GM23338 (cell line): Measurements from ENCODE around the gene PRKCH. TPM values are rescaled to one million over a fixed set of nuclear protein-coding genes. Genes with fewer than 3 reads are reported as not detected.

Source experiments
- ATAC-seq: fragments of 200-7000 bp; cut with Tn5 transposase; 3 replicates; pipeline ENCODE4 v1.9.1; 2020
- DNase-seq: peaks from one replicate; pipeline ENCODE4 v3.0.0-alpha.2; 2015; ENCODE audit warnings: low spot score
- H2AFZ ChIP-seq: fragments of 200-600 bp; sonication (generic); 2 replicates; pipeline ENCODE4 v1.8.0; 2016; ENCODE audit warnings: antibody characterized with exemption, mild to moderate bottlenecking, moderate library complexity
- H3F3A ChIP-seq: fragments of 200-600 bp; sonication (generic); replicated peaks from 2 replicates; pipeline ENCODE4 v1.8.0; 2017; ENCODE audit warnings: antibody characterized with exemption, mixed run types, low read depth
- H3K27ac ChIP-seq: fragments of 200-600 bp; sonication (generic); 2 replicates; pipeline ENCODE4 v1.6.1; 2016; ENCODE audit warnings: low read depth
- H3K27me3 ChIP-seq: fragments of 200-600 bp; sonication (generic); 2 replicates; pipeline ENCODE4 v1.8.0; 2016; ENCODE audit warnings: mild to moderate bottlenecking, mixed run types, moderate library complexity; ENCODE audit not compliant: insufficient read depth
- H3K36me3 ChIP-seq: fragments of 200-600 bp; sonication (generic); 2 replicates; pipeline ENCODE4 v1.8.0; 2016; ENCODE audit warnings: mild to moderate bottlenecking; ENCODE audit not compliant: insufficient read depth
- H3K4me1 ChIP-seq: fragments of 200-600 bp; sonication (generic); 2 replicates; pipeline ENCODE4 v1.8.0; 2016; ENCODE audit warnings: mild to moderate bottlenecking, moderate library complexity; ENCODE audit not compliant: insufficient read depth
- H3K4me2 ChIP-seq: fragments of 200-600 bp; sonication (generic); 2 replicates; pipeline ENCODE4 v1.7.1; 2017; ENCODE audit warnings: mixed run types
- H3K4me3 ChIP-seq: fragments of 200-600 bp; sonication (generic); 2 replicates; pipeline ENCODE4 v1.6.1; 2016; ENCODE audit warnings: mixed run types
- H3K79me2 ChIP-seq: fragments of 200-600 bp; sonication (generic); replicated peaks from 2 replicates; pipeline ENCODE4 v1.8.0; 2017; ENCODE audit warnings: mild to moderate bottlenecking; ENCODE audit not compliant: insufficient read depth
- H3K9me2 ChIP-seq: fragments of 200-600 bp; sonication (generic); 2 replicates; pipeline ENCODE4 v1.8.0; 2017; ENCODE audit not compliant: insufficient read depth
- H4K20me1 ChIP-seq: fragments of 200-600 bp; sonication (generic); replicated peaks from 2 replicates; pipeline ENCODE4 v1.8.0; 2017; ENCODE audit warnings: mild to moderate bottlenecking; ENCODE audit not compliant: insufficient read depth
- H3K27ac Mint-ChIP-seq: 2 replicates; pipeline ENCODE4 v1.8.0; 2020; ENCODE audit warnings: inconsistent platforms, mild to moderate bottlenecking, moderate library complexity, mixed read lengths
- H3K27me3 Mint-ChIP-seq: 3 replicates; pipeline ENCODE4 v1.8.0; 2022; ENCODE audit warnings: low read depth, mild to moderate bottlenecking, moderate library complexity, mixed read lengths, inconsistent platforms; ENCODE audit not compliant: insufficient read depth, poor library complexity
- H3K36me3 Mint-ChIP-seq: 3 replicates; pipeline ENCODE4 v1.8.0; 2021; ENCODE audit warnings: low read depth, mild to moderate bottlenecking, inconsistent platforms, moderate library complexity, mixed read lengths
- H3K4me1 Mint-ChIP-seq: 3 replicates; pipeline ENCODE4 v1.8.0; 2020; ENCODE audit warnings: mild to moderate bottlenecking, inconsistent platforms, mixed read lengths
- H3K4me3 Mint-ChIP-seq: 3 replicates; pipeline ENCODE4 v1.8.0; 2021; ENCODE audit warnings: moderate library complexity, mild to moderate bottlenecking, inconsistent platforms, mixed read lengths
- H3K9me3 Mint-ChIP-seq: 3 replicates; pipeline ENCODE4 v1.8.0; 2020; ENCODE audit warnings: moderate library complexity, mild to moderate bottlenecking, inconsistent platforms, mixed read lengths
- CREB1 ChIP-seq: fragments of 250-450 bp; sonication (Bioruptor Pico); IDR thresholded peaks from 2 replicates; pipeline ENCODE4 v1.5.0; 2020; ENCODE audit warnings: low read depth, mild to moderate bottlenecking, moderate library complexity
- CTCF ChIP-seq, 2 experiments: fragments of 200-600 bp in 1 of 2; sonication (generic) in 1 of 2; conservative IDR thresholded peaks; 2 replicates each; pipeline versions ENCODE4 v1.5.1 to v1.6.1; 2016 to 2017; ENCODE audit warnings: antibody characterized with exemption in 2 of 2, low read depth in 2 of 2, mild to moderate bottlenecking in 2 of 2, moderate library complexity in 1 of 2
- ETS1 ChIP-seq: IDR thresholded peaks from 2 replicates; pipeline ENCODE4 v1.6.1; 2016; ENCODE audit warnings: antibody characterized with exemption
- EZH2 ChIP-seq: fragments of 200-600 bp; sonication (generic); IDR thresholded peaks from one replicate; pipeline ENCODE4 v1.8.0; 2017; ENCODE audit warnings: antibody characterized with exemption, mild to moderate bottlenecking, low read depth; ENCODE audit not compliant: unreplicated experiment
- EZH2phosphoT487 ChIP-seq: fragments of 200-600 bp; sonication (generic); IDR thresholded peaks from one replicate; pipeline ENCODE4 v1.8.1; 2018; ENCODE audit warnings: antibody characterized with exemption; ENCODE audit not compliant: unreplicated experiment
- JUNB ChIP-seq: IDR thresholded peaks from one replicate; pipeline ENCODE4 v1.6.1; 2016; ENCODE audit warnings: antibody characterized with exemption; ENCODE audit not compliant: unreplicated experiment
- NANOG ChIP-seq: IDR thresholded peaks from 2 replicates; pipeline ENCODE4 v1.6.1; 2016; ENCODE audit warnings: antibody characterized with exemption, borderline replicate concordance
- POLR2AphosphoS5 ChIP-seq: IDR thresholded peaks from 2 replicates; pipeline ENCODE4 v1.6.1; 2016; ENCODE audit warnings: antibody characterized with exemption, low read depth
- STAT1 ChIP-seq: IDR thresholded peaks from one replicate; pipeline ENCODE4 v1.6.1; 2016; ENCODE audit warnings: antibody characterized with exemption; ENCODE audit not compliant: unreplicated experiment
- ZNF114 ChIP-seq: fragments of 250-450 bp; sonication (Bioruptor Pico); IDR thresholded peaks from 2 replicates; pipeline ENCODE4 v1.5.0; 2020; ENCODE audit warnings: mild to moderate bottlenecking, moderate library complexity
- ZNF331 ChIP-seq: fragments of 250-450 bp; sonication (Bioruptor Pico); IDR thresholded peaks from 2 replicates; pipeline ENCODE4 v1.5.0; 2020; ENCODE audit warnings: low read depth, mild to moderate bottlenecking, moderate library complexity
- polyA plus RNA-seq: library from polyadenylated mRNA; unstranded; fragments of >200 nt; fragmentation: Nextera tagmentation; extraction: Ambion mirVana; gene quantifications from 2 replicates; pipeline ENCODE4 v1.2.1, GENCODE V29; 2016
- total RNA-seq: library from RNA; depleted of rRNA; stranded (reverse); fragments of >200 nt; shearing (Covaris generic); gene quantifications from 2 replicates; pipeline ENCODE4 v1.2.3, GENCODE V29; 2014
- TF ChIP-seq, protein P1 (sequence below): IDR thresholded peaks from one replicate; pipeline ENCODE4 v1.6.1; 2018; ENCODE audit warnings: antibody characterized with exemption; ENCODE audit not compliant: unreplicated experiment
- TF ChIP-seq, protein P2 (sequence below): fragments of 250-450 bp; sonication (Bioruptor Pico); IDR thresholded peaks from 2 replicates; pipeline ENCODE4 v1.5.0; 2020; ENCODE audit warnings: mild to moderate bottlenecking, moderate library complexity

The PRKCH gene
- total and polyA plus RNA-seq, 2 experiments from 2014 or later = 5.4 to 10.1 TPM

GRCh38 chr14:61454545-61454944 is 133.2 kb downstream of the PRKCH start:
- H3K4me3 ChIP-seq = no peak overlapping the region

More at GRCh38 chr14:61454545-61454944, 133.2 kb downstream of the PRKCH start:
- Histone ChIP-seq H3K4me1 (0 out of 2 replicates have a peak, but pooled peaks cover 3% of the 10 kb centered on the region), H3F3A (no peaks in the 10 kb centered on the region), H3K4me2 (no peak overlapping the region), H4K20me1 (no peaks in the 10 kb centered on the region), H3K9me2 (no peaks in the 10 kb centered on the region), H3K36me3 (no peaks in the 10 kb centered on the region), H3K27ac (no peak overlapping the region), H3K79me2 (no peaks in the 10 kb centered on the region), H3K27me3 (no peaks in the 10 kb centered on the region), H2AFZ (no peak overlapping the region)
- Mint-ChIP-seq H3K9me3 (no peaks in the 10 kb centered on the region), H3K36me3 (no peaks in the 10 kb centered on the region), H3K4me1 (peaks cover 9% of the 10 kb centered on the region; the same call in 2 of the 3 replicates), H3K4me3 (no peak overlapping the region), H3K27me3 (no peaks in the 10 kb centered on the region), H3K27ac (no peak overlapping the region)
- no peak for ATAC-seq
- no peak for DNase-seq
- TF ChIP-seq JUNB (no peak), CTCF (conservative IDR thresholded peaks at IDR 0.05; ENCODE audit: low read depth in 2 of 2) (no peak), ZNF331 (CRISPR knock-in tag) (no peak), STAT1 (no peak), NANOG (no peak), ETS1 (no peak), EZH2phosphoT487 (no peak), EZH2 (no peak), CREB1 (CRISPR knock-in tag) (no peak), ZNF114 (CRISPR knock-in tag) (no peak), POLR2AphosphoS5 (no peak)
- TF ChIP-seq, protein P1, sequence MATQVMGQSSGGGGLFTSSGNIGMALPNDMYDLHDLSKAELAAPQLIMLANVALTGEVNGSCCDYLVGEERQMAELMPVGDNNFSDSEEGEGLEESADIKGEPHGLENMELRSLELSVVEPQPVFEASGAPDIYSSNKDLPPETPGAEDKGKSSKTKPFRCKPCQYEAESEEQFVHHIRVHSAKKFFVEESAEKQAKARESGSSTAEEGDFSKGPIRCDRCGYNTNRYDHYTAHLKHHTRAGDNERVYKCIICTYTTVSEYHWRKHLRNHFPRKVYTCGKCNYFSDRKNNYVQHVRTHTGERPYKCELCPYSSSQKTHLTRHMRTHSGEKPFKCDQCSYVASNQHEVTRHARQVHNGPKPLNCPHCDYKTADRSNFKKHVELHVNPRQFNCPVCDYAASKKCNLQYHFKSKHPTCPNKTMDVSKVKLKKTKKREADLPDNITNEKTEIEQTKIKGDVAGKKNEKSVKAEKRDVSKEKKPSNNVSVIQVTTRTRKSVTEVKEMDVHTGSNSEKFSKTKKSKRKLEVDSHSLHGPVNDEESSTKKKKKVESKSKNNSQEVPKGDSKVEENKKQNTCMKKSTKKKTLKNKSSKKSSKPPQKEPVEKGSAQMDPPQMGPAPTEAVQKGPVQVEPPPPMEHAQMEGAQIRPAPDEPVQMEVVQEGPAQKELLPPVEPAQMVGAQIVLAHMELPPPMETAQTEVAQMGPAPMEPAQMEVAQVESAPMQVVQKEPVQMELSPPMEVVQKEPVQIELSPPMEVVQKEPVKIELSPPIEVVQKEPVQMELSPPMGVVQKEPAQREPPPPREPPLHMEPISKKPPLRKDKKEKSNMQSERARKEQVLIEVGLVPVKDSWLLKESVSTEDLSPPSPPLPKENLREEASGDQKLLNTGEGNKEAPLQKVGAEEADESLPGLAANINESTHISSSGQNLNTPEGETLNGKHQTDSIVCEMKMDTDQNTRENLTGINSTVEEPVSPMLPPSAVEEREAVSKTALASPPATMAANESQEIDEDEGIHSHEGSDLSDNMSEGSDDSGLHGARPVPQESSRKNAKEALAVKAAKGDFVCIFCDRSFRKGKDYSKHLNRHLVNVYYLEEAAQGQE = no peak
- TF ChIP-seq, protein P2, sequence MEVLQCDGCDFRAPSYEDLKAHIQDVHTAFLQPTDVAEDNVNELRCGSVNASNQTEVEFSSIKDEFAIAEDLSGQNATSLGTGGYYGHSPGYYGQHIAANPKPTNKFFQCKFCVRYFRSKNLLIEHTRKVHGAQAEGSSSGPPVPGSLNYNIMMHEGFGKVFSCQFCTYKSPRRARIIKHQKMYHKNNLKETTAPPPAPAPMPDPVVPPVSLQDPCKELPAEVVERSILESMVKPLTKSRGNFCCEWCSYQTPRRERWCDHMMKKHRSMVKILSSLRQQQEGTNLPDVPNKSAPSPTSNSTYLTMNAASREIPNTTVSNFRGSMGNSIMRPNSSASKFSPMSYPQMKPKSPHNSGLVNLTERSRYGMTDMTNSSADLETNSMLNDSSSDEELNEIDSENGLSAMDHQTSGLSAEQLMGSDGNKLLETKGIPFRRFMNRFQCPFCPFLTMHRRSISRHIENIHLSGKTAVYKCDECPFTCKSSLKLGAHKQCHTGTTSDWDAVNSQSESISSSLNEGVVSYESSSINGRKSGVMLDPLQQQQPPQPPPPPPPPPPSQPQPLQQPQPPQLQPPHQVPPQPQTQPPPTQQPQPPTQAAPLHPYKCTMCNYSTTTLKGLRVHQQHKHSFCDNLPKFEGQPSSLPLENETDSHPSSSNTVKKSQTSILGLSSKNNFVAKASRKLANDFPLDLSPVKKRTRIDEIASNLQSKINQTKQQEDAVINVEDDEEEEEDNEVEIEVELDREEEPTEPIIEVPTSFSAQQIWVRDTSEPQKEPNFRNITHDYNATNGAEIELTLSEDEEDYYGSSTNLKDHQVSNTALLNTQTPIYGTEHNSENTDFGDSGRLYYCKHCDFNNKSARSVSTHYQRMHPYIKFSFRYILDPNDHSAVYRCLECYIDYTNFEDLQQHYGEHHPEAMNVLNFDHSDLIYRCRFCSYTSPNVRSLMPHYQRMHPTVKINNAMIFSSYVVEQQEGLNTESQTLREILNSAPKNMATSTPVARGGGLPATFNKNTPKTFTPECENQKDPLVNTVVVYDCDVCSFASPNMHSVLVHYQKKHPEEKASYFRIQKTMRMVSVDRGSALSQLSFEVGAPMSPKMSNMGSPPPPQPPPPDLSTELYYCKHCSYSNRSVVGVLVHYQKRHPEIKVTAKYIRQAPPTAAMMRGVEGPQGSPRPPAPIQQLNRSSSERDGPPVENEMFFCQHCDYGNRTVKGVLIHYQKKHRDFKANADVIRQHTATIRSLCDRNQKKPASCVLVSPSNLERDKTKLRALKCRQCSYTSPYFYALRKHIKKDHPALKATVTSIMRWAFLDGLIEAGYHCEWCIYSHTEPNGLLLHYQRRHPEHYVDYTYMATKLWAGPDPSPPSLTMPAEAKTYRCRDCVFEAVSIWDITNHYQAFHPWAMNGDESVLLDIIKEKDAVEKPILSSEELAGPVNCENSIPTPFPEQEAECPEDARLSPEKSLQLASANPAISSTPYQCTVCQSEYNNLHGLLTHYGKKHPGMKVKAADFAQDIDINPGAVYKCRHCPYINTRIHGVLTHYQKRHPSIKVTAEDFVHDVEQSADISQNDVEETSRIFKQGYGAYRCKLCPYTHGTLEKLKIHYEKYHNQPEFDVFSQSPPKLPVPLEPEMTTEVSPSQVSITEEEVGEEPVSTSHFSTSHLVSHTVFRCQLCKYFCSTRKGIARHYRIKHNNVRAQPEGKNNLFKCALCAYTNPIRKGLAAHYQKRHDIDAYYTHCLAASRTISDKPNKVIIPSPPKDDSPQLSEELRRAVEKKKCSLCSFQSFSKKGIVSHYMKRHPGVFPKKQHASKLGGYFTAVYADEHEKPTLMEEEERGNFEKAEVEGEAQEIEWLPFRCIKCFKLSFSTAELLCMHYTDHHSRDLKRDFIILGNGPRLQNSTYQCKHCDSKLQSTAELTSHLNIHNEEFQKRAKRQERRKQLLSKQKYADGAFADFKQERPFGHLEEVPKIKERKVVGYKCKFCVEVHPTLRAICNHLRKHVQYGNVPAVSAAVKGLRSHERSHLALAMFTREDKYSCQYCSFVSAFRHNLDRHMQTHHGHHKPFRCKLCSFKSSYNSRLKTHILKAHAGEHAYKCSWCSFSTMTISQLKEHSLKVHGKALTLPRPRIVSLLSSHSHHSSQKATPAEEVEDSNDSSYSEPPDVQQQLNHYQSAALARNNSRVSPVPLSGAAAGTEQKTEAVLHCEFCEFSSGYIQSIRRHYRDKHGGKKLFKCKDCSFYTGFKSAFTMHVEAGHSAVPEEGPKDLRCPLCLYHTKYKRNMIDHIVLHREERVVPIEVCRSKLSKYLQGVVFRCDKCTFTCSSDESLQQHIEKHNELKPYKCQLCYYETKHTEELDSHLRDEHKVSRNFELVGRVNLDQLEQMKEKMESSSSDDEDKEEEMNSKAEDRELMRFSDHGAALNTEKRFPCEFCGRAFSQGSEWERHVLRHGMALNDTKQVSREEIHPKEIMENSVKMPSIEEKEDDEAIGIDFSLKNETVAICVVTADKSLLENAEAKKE (CRISPR knock-in tag) = no peak
